ENCODE data around the gene RPEL1.

Gene RPEL1

GRCh38 chr10:103273041-103273441, 27.4 kb downstream of the RPEL1 start:
- Histone ChIP-seq H3K36me3 (ENCODE audit: control insufficient read depth, low read length) (no peaks in the 10 kb centered on the region), H3K27me3 (ENCODE audit: control insufficient read depth, low read length) (peaks cover 12% of the 10 kb centered on the region), H3K4me3 (ENCODE audit: low read length) (no peak overlapping the region), H3K9me2 (replicated peaks; ENCODE audit: control insufficient read depth, low read length) (no peaks in the 10 kb centered on the region), H3K27ac (ENCODE audit: low read depth, low read length) (no peak overlapping the region), H3K4me1 (ENCODE audit: control insufficient read depth, low read length) (peaks cover 16% of the 10 kb centered on the region), H3F3A (ENCODE audit: control insufficient read depth, insufficient read depth) (no peaks in the 10 kb centered on the region), H3K9me3 (ENCODE audit: control insufficient read depth, insufficient read depth, low read length) (no peaks in the 10 kb centered on the region), H3K79me2 (ENCODE audit: control insufficient read depth, low read length) (peaks cover 4% of the 10 kb centered on the region; the same call in 1 of the 2 replicates), H4K20me1 (ENCODE audit: control insufficient read depth, insufficient read depth, low read depth, low read length) (no peaks in the 10 kb centered on the region), H3K4me2 (ENCODE audit: low read length) (no peak overlapping the region)
- no peak for TF ChIP-seq EZH2phosphoT487 (IDR thresholded peaks at IDR 0.05; ENCODE audit: borderline replicate concordance, low read length)
- TF ChIP-seq CTCF (IDR thresholded peaks at IDR 0.05; ENCODE audit: low read depth, low read length, poor library complexity, severe bottlenecking): no peak

- Histone ChIP-seq H3K4me3 (ENCODE audit: low read length) (peak overlapping the region; percentile 76), H3K9me3 (ENCODE audit: control insufficient read depth, insufficient read depth, low read length) (no peaks in the 10 kb centered on the region), H3K4me2 (ENCODE audit: low read length) (peak overlapping the region; percentile 85), H3K36me3 (ENCODE audit: control insufficient read depth, low read length) (no peaks in the 10 kb centered on the region; the same call in 1 of the 2 replicates), H3K79me2 (ENCODE audit: control insufficient read depth, low read length) (peaks cover 6% of the 10 kb centered on the region; the same call in 1 of the 2 replicates), H3F3A (ENCODE audit: control insufficient read depth, insufficient read depth) (no peaks in the 10 kb centered on the region), H3K27ac (ENCODE audit: low read depth, low read length) (no peak overlapping the region), H3K4me1 (ENCODE audit: control insufficient read depth, low read length) (peaks cover 22% of the 10 kb centered on the region), H3K9me2 (replicated peaks; ENCODE audit: control insufficient read depth, low read length) (no peaks in the 10 kb centered on the region), H4K20me1 (ENCODE audit: control insufficient read depth, insufficient read depth, low read depth, low read length) (no peaks in the 10 kb centered on the region), H3K27me3 (ENCODE audit: control insufficient read depth, low read length) (peaks cover 10% of the 10 kb centered on the region)
- no peak for TF ChIP-seq EZH2phosphoT487 (IDR thresholded peaks at IDR 0.05; ENCODE audit: borderline replicate concordance, low read length)
Measured at GRCh38 chr10:103276251-103276895, 30.7 kb downstream of the RPEL1 start.

GRCh38 chr10:103276896-103277712, 31.4 kb downstream of the RPEL1 start, which contains the start of gene INA:
TSS of gene INA (plus strand) at chr10:103277138. CDS start at chr10:103277212, 74 bp downstream.
- Histone ChIP-seq H3K9me3 (ENCODE audit: control insufficient read depth, insufficient read depth, low read length) (no peaks in the 10 kb centered on the region), H3K36me3 (ENCODE audit: control insufficient read depth, low read length) (no peaks in the 10 kb centered on the region; the same call in 1 of the 2 replicates), H3K27me3 (ENCODE audit: control insufficient read depth, low read length) (peaks cover 10% of the 10 kb centered on the region), H3K27ac (ENCODE audit: low read depth, low read length) (no peak within 1 kb of the TSS), H3F3A (ENCODE audit: control insufficient read depth, insufficient read depth) (no peaks in the 10 kb centered on the region), H3K4me1 (ENCODE audit: control insufficient read depth, low read length) (peaks cover 22% of the 10 kb centered on the region), H4K20me1 (ENCODE audit: control insufficient read depth, insufficient read depth, low read depth, low read length) (peaks cover 3% of the 10 kb centered on the region; the same call in 1 of the 2 replicates), H3K79me2 (ENCODE audit: control insufficient read depth, low read length) (peaks cover 6% of the 10 kb centered on the region; the same call in 1 of the 2 replicates), H3K4me2 (ENCODE audit: low read length) (peak within 1 kb of the TSS; percentile 85), H3K9me2 (replicated peaks; ENCODE audit: control insufficient read depth, low read length) (no peaks in the 10 kb centered on the region), H3K4me3 (ENCODE audit: low read length) (peak within 1 kb of the TSS; percentile 76)
- TF ChIP-seq EZH2phosphoT487 (IDR thresholded peaks at IDR 0.05; ENCODE audit: borderline replicate concordance, low read length) (no peak), CTCF (IDR thresholded peaks at IDR 0.05; ENCODE audit: low read depth, low read length, poor library complexity, severe bottlenecking) (peak; percentile 25)

Measured in DOHH2 (cell line).